Erythroblast (primary cell): ENCODE results near the gene DPP10.

ENCODE experiments used
- GATA1 ChIP-seq: IDR thresholded peaks from 2 replicates; pipeline ENCODE4 v1.6.1; 2011; ENCODE audit warnings: low read depth, mild to moderate bottlenecking, control low read depth, low read length, moderate library complexity
- POLR2A ChIP-seq: IDR thresholded peaks from 2 replicates; pipeline ENCODE4 v1.6.1; 2011; ENCODE audit warnings: mild to moderate bottlenecking, low read length

GRCh38 chr2:114661971-114662939, 219.8 kb downstream of the DPP10 start:
- no peak for TF ChIP-seq POLR2A
- no peak for TF ChIP-seq GATA1
